Mesendoderm (in vitro differentiated cells): ENCODE results near the gene EDDM3A. TPM values are rescaled to one million over a fixed set of nuclear protein-coding genes. Genes with fewer than 3 reads are reported as not detected.

ENCODE experiments used
- DNase-seq: peaks from one replicate; pipeline ENCODE4 v3.0.0; 2013
- H2AK5ac ChIP-seq: 2 replicates; pipeline ENCODE4 v1.6.1; 2013; ENCODE audit warnings: low read length, inconsistent platforms
- H2BK120ac ChIP-seq: 2 replicates; pipeline ENCODE4 v1.6.1; 2013; ENCODE audit warnings: low read depth, mild to moderate bottlenecking, low read length, moderate library complexity, mixed read lengths
- H2BK15ac ChIP-seq: replicated peaks from 2 replicates; pipeline ENCODE4 v1.6.1; 2013; ENCODE audit warnings: low read depth, mild to moderate bottlenecking, moderate library complexity
- H2BK5ac ChIP-seq: 2 replicates; pipeline ENCODE4 v1.6.1; 2013; ENCODE audit warnings: low read length, inconsistent platforms
- H3K18ac ChIP-seq: 2 replicates; pipeline ENCODE4 v1.6.1; 2013; ENCODE audit warnings: mild to moderate bottlenecking, low read length, mixed read lengths
- H3K23ac ChIP-seq: one replicate; pipeline ENCODE4 v1.6.1; 2013; ENCODE audit warnings: low read length
- H3K27ac ChIP-seq: 2 replicates; pipeline ENCODE4 v1.5.1; 2013; ENCODE audit warnings: low read depth, mild to moderate bottlenecking, inconsistent platforms, low read length, moderate library complexity
- H3K27me3 ChIP-seq: 2 replicates; pipeline ENCODE4 v1.6.1; 2013; ENCODE audit warnings: low read length, control low read depth, mild to moderate bottlenecking, inconsistent platforms; ENCODE audit not compliant: insufficient read depth, poor library complexity
- H3K36me3 ChIP-seq: 2 replicates; pipeline ENCODE4 v1.6.1; 2013; ENCODE audit warnings: low read length, inconsistent platforms; ENCODE audit not compliant: control insufficient read depth, insufficient read depth
- H3K4ac ChIP-seq: one replicate; pipeline ENCODE4 v1.6.1; 2013; ENCODE audit warnings: low read depth, mild to moderate bottlenecking, low read length, moderate library complexity
- H3K4me1 ChIP-seq: 2 replicates; pipeline ENCODE4 v1.6.1; 2013; ENCODE audit warnings: low read depth, low read length, inconsistent platforms; ENCODE audit not compliant: control insufficient read depth
- H3K4me2 ChIP-seq: 2 replicates; pipeline ENCODE4 v1.6.1; 2013; ENCODE audit warnings: low read length
- H3K4me3 ChIP-seq: 2 replicates; pipeline ENCODE4 v1.5.1; 2013; ENCODE audit warnings: mild to moderate bottlenecking, low read length
- H3K56ac ChIP-seq: one replicate; pipeline ENCODE4 v1.6.1; 2013; ENCODE audit warnings: low read length
- H3K79me1 ChIP-seq: 2 replicates; pipeline ENCODE4 v1.6.1; 2013; ENCODE audit warnings: low read length, inconsistent platforms
- H3K79me2 ChIP-seq: 2 replicates; pipeline ENCODE4 v1.6.1; 2013; ENCODE audit warnings: mild to moderate bottlenecking, low read length; ENCODE audit not compliant: control insufficient read depth, insufficient read depth
- H3K9ac ChIP-seq: 2 replicates; pipeline ENCODE4 v1.6.1; 2013; ENCODE audit warnings: low read length, inconsistent platforms
- H4K5ac ChIP-seq: one replicate; pipeline ENCODE4 v1.6.1; 2013; ENCODE audit warnings: low read length
- H4K8ac ChIP-seq: one replicate; pipeline ENCODE4 v1.6.1; 2013; ENCODE audit warnings: low read depth, mild to moderate bottlenecking, control low read depth, low read length, moderate library complexity
- WGBS: extraction: QIAGEN DNeasy Blood & Tissue Kit; methylation state at CpG from one replicate; pipeline ENCODE4 v1.1.7; 2013; ENCODE audit warnings: low lambda C conversion rate, missing lambda C conversion rate; ENCODE audit not compliant: insufficient coverage; ENCODE audit errors: extremely low coverage; 5-methylcytosine and 5-hydroxymethylcytosine counted together
- polyA plus RNA-seq, 2 experiments: library from polyadenylated mRNA; stranded (reverse); fragments of 200-250 nt; gene quantifications; one replicate each; pipeline ENCODE4 v1.2.3, GENCODE V29; 2013

Gene EDDM3A, protein sequence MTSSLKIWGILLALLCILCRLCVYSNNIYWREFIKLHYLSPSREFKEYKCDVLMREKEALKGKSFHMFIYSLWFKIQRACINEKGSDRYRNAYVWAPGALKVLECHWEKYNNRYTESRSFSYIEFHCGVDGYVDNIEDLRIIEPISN
- not detected for polyA plus RNA-seq (2013, experiment 1 of 2)
- polyA plus RNA-seq (2013, experiment 2 of 2): not detected

DNA sequence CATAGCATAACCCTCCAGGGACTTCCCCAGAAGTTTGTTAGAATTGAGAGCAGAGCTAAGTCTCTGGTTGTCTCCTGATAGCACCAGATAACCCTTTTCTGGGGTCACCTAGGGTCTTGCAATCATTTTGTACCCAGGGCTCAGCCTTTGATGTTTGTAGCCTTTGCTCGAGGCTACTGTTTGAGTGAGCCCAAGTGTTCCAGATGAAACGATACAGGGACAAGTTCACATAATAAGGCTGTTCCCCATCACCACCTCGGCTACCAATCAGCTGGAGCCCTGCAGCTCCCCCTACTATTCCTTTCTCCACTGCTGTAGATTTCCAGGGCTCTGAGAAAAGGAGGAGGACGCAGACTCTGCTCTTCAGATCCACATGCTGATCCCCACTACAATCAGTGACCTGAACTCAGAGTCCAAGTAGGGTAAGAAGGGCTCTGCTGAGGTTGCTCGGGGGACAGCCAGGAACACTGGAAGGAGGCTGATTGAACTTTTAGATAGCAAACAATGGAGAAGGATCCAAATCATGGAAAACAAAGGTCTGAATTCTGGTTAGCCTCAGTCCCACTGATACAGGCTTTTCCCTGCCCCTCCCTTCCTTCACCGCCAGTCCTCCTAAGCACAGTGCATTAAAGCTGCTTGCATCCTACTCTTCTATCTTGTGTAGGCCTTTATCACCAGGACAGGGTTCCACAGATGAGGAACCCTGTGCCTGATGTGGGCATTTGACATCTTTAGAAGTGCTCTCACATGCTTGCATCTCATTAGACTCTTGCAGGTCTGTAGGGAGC lies at the start of gene EDDM3A:
TSS of gene EDDM3A (plus strand) at position 317 of the 788 bp plus-strand sequence. CDS start 1,694 bp downstream, outside the sequence.
- Histone ChIP-seq H3K9ac (no peak within 1 kb of the TSS), H3K79me2 (no peaks in the 10 kb centered on the region), H3K18ac (no peak within 1 kb of the TSS), H3K23ac (no peak within 1 kb of the TSS), H4K5ac (no peak within 1 kb of the TSS), H4K8ac (no peak within 1 kb of the TSS), H3K4ac (no peak within 1 kb of the TSS), H2BK15ac (no peak within 1 kb of the TSS), H3K27me3 (no peaks in the 10 kb centered on the region), H3K4me1 (no peaks in the 10 kb centered on the region), H3K36me3 (no peaks in the 10 kb centered on the region), H2BK5ac (no peak within 1 kb of the TSS), H2AK5ac (no peak within 1 kb of the TSS), H2BK120ac (no peak within 1 kb of the TSS), H3K27ac (no peak within 1 kb of the TSS), H3K56ac (no peak within 1 kb of the TSS), H3K79me1 (no peaks in the 10 kb centered on the region), H3K4me2 (no peak within 1 kb of the TSS), H3K4me3 (no peak within 1 kb of the TSS)
- WGBS: no CpG with 5 or more reads among the region's 6 CpGs
- DNase-seq: no peak

DNA sequence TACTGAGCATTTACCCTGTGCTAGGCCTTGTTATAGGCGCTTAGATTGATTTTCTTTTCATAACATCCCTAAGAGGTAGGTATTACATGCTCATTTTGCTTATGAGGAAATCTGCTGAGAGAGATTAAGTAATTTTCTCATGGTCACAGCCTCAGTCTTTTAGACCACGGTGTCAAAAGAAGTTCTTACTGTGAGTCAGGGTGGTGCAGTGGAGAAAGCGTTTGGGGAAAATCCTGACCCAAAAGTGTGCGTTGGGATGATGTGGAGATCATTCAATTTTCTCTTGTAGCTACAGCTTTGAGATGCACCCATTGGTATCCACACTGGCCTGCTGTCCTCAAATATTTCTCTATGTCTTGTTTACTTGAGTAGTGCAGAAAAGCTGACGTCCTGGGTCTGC lies 48.9 kb upstream of the EDDM3A start:
- WGBS: no CpG with 5 or more reads among the region's 5 CpGs
- H3K27ac ChIP-seq: no peak overlapping the region
- H3K4me3 ChIP-seq: no peak overlapping the region

DNA sequence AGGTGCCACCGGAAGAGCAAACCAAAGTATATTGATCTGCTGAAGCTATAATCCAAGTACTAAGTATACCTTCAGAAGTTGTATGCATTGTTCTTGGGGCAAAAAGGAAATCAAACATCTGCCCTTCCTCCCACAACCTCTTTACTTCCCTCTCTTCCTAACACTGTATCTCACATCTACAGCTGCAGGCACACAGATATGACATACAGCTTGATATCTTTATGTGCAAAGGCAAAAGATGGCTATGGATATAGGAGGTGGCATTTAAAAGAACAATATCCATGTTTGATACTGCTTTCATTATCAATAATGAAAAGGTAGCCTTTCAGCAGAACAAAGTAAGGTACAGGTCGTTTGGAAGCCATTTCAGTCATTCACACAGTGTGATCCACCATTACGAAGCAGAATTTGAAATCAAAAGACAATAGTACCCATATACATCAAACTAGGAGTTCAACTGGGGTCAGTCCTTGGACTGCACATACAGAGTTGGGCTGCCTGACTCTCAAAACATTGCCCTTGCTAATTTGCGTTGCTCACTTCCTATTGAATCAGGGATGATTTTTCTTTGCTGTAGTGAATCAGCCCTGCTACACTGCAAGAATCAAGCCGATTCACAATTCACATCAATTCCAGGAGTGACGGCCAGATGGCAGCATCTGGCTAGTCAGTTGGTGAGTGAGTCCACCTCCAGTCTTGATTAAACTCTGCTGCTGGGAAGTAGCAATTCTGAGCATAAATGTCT lies 48.2 kb upstream of the EDDM3A start:
- no peak overlapping the region for H3K4me2 ChIP-seq
- peak overlapping the region; percentile 9 for H3K56ac ChIP-seq
- H3K4me1 ChIP-seq: no peaks in the 10 kb centered on the region
- no peak overlapping the region for H2AK5ac ChIP-seq
- H3K27ac ChIP-seq: no peak overlapping the region
- no peak overlapping the region for H3K23ac ChIP-seq
- WGBS: no CpG with 5 or more reads among the region's 6 CpGs
- H2BK15ac ChIP-seq: no peak overlapping the region
- H4K8ac ChIP-seq: no peak overlapping the region
- no peak overlapping the region for H2BK5ac ChIP-seq
- no peak overlapping the region for H3K4me3 ChIP-seq
- H3K79me2 ChIP-seq: no peaks in the 10 kb centered on the region
- no peaks in the 10 kb centered on the region for H3K36me3 ChIP-seq
- no peak overlapping the region for H3K9ac ChIP-seq
- DNase-seq: peak; percentile 85
- H2BK120ac ChIP-seq: no peak overlapping the region
- H4K5ac ChIP-seq: no peak overlapping the region
- H3K27me3 ChIP-seq: no peaks in the 10 kb centered on the region
- no peaks in the 10 kb centered on the region for H3K79me1 ChIP-seq
- no peak overlapping the region for H3K4ac ChIP-seq
- H3K18ac ChIP-seq: no peak overlapping the region

More for the DNA sequence above, 48.9 kb upstream of the EDDM3A start:
- H3K4ac ChIP-seq: no peak overlapping the region
- H3K23ac ChIP-seq: no peak overlapping the region
- H3K4me1 ChIP-seq: no peaks in the 10 kb centered on the region
- no peak overlapping the region for H4K8ac ChIP-seq
- H3K56ac ChIP-seq: no peak overlapping the region
- H3K79me1 ChIP-seq: no peaks in the 10 kb centered on the region
- H3K36me3 ChIP-seq: no peaks in the 10 kb centered on the region
- DNase-seq: no peak
- H3K79me2 ChIP-seq: no peaks in the 10 kb centered on the region
- no peak overlapping the region for H3K4me2 ChIP-seq
- H2AK5ac ChIP-seq: no peak overlapping the region
- no peak overlapping the region for H2BK120ac ChIP-seq
- H2BK5ac ChIP-seq: no peak overlapping the region
- H2BK15ac ChIP-seq: no peak overlapping the region
- H3K9ac ChIP-seq: no peak overlapping the region
- no peak overlapping the region for H3K18ac ChIP-seq
- H3K27me3 ChIP-seq: no peaks in the 10 kb centered on the region
- H4K5ac ChIP-seq: no peak overlapping the region

DNA sequence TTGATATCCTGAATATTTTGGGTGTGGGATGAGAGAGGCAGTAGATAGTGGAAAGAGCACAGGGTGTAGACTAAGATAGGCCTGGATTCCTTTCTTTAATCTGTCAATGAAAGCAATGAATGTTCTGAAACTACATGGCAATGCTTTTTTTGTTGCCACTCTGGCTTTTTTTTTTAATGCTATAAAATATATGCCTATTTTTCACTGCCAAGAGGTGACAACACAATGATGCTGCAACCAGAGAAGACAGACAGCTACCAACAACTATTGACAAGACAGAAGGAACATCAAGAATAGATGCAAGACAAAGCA lies 47.7 kb upstream of the EDDM3A start:
- Histone ChIP-seq H2BK120ac (no peak overlapping the region), H2BK15ac (no peak overlapping the region), H3K4me2 (no peak overlapping the region), H3K23ac (no peak overlapping the region), H3K4me1 (no peaks in the 10 kb centered on the region), H3K27ac (no peak overlapping the region), H4K5ac (no peak overlapping the region), H3K79me2 (no peaks in the 10 kb centered on the region), H2BK5ac (no peak overlapping the region), H4K8ac (no peak overlapping the region), H3K9ac (no peak overlapping the region), H3K4me3 (no peak overlapping the region), H3K27me3 (no peaks in the 10 kb centered on the region), H3K79me1 (no peaks in the 10 kb centered on the region), H3K56ac (no peak overlapping the region), H3K18ac (no peak overlapping the region), H3K36me3 (no peaks in the 10 kb centered on the region), H2AK5ac (no peak overlapping the region), H3K4ac (no peak overlapping the region)
- DNase-seq: no peak

DNA sequence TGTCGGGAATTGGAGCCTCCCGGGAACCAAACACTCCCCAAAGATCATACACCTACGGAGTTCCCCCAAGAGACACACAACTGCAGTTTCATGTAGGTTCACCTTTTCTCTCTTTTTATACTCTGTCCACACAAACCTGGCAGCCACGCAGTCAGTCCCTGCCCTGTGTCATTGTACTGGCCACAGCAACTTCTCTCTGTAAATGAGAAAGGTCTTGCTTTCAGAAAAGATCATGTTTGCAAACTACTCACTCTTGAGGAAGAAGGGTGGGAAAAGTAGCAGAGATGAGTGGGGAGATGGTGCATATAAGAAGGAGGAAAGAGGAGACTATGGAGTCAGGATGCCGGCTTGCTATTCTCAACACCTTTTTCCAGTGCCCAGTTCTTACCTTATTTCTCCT lies 46.8 kb upstream of the EDDM3A start:
- Histone ChIP-seq H3K36me3 (no peaks in the 10 kb centered on the region), H2BK15ac (no peak overlapping the region), H3K4me2 (no peak overlapping the region), H4K5ac (no peak overlapping the region), H2BK5ac (no peak overlapping the region), H3K56ac (no peak overlapping the region), H2BK120ac (no peak overlapping the region), H3K23ac (no peak overlapping the region), H3K4me3 (no peak overlapping the region), H3K79me2 (no peaks in the 10 kb centered on the region), H4K8ac (no peak overlapping the region), H3K27ac (no peak overlapping the region), H2AK5ac (no peak overlapping the region), H3K27me3 (no peaks in the 10 kb centered on the region), H3K18ac (no peak overlapping the region), H3K4me1 (no peaks in the 10 kb centered on the region), H3K9ac (no peak overlapping the region), H3K79me1 (no peaks in the 10 kb centered on the region), H3K4ac (no peak overlapping the region)
- DNase-seq: no peak
- no CpG with 5 or more reads among the region's 5 CpGs for WGBS
